HG03432 (cell line): ENCODE measurements around the gene VPS35.
"Not testable (repeated sequence)": the region's sequence is repeated elsewhere in the genome, so short reads cannot be mapped to it uniquely, and the experiment has no call there.

Source experiments
- ATAC-seq: cut with Tn5 transposase; IDR thresholded peaks from one replicate; pipeline ENCODE4 v1.9.1; 2021; ENCODE audit warnings: mild to moderate bottlenecking, moderate library complexity; ENCODE audit not compliant: unreplicated experiment

The VPS35 gene

DNA sequence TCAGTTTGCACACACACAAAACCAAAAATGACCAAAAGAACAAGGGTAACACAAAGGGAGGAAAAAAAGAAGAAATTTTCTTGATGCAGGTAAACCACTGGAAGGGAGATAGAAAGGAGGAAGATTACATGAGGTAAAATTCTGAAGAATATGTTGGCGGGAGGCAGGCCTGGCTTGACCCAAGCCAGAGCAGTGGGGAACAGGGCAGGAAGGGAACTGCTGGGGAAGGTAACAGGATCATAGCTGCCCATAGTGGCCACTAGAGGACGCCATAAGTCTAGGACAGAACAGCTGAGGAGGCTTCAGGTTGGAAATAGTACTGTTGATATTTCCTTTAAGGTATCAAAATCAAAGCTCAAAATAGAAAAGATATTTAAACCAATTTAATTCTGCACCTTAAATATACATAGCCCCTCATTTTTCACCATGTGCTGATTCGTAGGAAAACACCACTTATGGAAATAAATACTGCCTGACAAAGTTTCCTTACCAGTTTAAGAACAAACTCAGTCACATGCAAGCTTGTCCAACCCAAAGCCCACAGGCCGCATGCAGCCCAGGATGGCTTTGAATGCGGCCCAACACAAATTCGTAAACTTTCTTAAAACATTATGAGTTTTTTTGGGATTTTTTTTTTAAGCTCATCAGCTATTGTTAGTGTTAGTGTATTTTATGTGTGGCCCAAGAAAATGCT is 15.5 kb downstream of the VPS35 start:
- peak; percentile 87 for ATAC-seq

DNA sequence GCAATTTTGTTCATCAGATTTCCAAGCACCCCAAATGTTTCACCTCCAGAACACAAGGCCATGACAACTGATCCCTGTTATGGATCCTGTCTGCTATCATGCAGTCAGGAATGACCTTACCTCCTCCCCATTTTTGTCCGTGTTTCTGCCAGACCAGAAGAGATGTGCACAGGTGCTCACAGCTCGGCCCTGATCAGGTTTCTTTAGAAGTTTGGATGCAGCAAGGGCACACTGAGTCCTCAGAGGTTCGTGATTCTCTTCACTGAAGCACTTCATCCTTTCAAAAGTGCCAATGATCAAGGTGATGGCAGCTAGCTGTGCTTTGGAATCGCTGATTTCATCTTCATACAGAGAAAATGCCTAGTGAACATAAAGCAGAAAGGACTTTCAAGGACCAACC is 26.9 kb downstream of the VPS35 start:
- no peak for ATAC-seq

DNA sequence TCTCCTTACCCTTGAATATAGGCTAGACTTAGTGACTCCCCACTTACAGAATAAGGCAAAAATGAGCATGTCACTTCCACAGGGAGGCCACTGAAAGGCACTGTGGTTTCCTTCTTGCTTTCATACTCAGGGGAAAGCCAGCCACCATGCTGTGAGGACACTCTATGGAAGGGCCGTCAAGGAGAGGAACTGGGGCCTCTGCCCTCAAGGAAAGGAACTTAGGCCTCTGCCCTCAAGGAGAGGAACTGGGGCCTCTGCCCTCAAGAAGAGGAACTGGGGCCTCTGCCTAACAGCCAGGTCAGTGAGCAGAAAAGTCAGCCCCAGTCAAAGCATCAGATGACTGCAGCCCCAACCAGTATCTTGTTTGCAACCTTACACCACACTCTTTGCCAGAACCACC is 30.1 kb downstream of the VPS35 start:
- ATAC-seq, result peak; percentile 95

DNA sequence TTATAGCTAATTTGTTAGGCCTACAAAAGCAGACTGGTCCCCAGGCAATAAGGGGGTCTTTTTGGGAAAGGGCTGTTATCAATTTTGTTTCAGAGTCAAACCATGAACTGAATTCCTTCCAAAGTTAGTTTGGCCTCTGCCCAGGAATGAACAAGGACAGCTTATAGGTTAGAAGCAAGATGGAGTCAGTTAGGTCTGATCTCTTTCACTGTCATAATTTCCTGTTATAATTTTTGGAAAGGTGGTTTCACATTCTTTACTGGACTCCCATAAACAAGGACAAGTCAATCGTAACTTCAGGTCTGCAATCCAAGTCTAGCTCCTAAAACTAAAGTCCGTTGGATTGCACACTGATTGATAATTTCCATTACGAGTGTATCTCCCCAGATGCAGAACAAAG is 37.7 kb downstream of the VPS35 start:
- no peak for ATAC-seq

DNA sequence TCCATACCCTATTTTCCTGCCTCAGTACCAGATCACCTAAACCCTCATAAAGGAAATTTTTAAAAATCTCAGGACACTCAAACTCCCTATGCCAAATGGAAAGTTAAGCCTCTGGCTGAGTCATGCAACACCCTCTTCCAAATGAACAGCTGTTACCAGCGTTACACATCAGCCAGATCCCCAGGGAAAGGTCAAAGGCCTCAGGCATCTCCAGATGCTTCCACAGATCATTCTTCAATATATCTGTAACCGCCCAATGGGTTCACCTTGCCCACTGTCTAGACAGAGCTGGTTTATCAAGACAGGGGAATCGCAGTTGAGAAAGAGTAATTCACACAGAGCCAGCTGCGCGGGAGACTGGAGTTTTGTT is 38.7 kb downstream of the VPS35 start:
- no peak for ATAC-seq

DNA sequence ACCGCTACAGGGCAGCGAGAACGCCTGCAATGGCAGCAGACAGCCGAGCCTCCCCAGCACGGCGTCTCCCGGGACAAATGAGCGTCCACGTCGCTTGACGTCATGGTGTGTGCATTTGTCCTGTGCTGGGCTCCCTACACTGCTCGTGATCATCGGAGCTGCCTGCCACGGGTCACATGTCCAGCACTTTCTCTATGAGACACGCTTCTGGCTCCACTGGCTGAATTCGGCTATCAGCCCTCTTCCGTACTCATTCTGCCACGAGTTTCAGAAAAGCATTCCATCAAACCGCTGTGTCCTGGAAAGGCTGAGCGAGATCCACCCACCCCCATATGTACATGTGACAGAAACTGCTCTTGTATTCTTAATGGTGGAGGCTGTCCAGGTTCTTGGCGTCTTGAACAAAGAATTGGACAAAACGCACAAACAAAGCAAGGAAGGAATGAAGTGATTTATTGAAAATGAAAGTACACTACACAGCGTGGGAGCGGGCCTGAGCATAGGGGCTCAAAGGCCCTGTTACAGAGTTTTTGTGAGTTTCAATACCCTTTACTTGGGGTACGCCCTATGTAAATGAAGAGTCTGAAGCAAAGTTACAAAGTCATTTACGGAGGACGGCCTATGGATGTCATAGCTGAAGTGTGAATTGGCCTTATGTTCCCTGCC is 39.3 kb downstream of the VPS35 start:
- ATAC-seq, result no peak

DNA sequence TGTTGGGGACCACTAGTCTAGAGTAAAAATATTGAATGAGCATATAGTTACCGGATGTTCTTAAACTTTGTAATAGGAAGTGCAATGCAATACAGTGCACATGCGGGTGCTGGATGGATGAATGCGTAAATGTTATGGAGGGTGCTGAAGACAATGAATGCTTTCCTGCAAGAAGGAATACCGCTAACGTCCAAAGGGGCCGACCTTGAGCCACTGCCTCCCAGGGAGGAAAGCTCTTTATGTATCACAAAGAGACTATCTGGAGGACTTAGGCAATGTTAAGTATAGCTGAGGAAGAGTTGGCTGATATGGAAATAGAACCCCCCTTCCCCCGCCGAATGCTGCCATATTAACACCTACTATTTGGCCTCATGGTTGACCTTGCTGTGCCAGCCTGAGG is 40.3 kb downstream of the VPS35 start:
- ATAC-seq, result no peak

DNA sequence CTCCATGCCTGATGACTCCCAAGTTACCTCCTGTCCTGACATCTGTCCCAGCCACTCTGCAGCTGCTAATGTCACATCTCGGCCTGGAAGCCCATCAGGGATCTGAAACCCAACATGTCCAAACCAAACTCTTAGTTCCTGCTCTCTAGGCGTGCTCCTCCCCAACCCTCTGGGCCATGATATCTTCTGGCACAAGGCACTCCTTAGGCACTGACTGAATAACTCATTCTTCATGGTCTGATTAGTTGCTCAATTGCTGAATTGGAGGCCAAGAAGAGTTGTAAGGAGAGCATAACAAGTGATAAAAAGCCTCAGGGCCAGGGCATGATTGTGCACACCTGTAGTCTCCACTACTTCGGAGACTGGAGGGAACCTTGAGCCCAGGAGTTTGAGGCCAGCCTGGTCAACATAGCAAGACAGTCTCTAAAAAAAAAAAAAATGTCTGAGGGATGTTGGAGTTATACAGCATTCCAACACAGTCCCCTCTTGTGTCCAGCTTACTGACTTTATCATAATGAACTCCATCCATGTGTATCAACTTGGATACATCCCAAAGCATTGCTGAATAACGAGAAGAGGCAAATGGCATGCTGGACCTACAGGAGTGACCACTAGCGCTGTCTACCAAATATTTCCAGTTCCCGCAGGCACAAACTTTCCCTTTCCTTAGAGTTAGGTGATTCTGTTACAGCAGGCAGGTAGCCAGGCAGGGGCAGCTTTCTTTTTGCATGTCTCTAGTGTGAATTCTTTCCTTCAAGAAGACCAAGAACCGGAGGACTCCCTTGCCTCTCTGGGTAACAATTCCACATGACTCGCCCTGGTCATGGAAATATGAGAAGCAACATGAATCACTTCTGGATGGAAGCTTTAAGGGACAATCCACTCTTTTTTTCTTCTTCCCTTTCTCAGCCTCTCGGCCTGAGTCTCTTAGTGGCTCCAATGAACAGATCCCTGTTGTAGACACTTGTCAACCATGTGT is 49.7 kb downstream of the VPS35 start:
- no peak for ATAC-seq

DNA sequence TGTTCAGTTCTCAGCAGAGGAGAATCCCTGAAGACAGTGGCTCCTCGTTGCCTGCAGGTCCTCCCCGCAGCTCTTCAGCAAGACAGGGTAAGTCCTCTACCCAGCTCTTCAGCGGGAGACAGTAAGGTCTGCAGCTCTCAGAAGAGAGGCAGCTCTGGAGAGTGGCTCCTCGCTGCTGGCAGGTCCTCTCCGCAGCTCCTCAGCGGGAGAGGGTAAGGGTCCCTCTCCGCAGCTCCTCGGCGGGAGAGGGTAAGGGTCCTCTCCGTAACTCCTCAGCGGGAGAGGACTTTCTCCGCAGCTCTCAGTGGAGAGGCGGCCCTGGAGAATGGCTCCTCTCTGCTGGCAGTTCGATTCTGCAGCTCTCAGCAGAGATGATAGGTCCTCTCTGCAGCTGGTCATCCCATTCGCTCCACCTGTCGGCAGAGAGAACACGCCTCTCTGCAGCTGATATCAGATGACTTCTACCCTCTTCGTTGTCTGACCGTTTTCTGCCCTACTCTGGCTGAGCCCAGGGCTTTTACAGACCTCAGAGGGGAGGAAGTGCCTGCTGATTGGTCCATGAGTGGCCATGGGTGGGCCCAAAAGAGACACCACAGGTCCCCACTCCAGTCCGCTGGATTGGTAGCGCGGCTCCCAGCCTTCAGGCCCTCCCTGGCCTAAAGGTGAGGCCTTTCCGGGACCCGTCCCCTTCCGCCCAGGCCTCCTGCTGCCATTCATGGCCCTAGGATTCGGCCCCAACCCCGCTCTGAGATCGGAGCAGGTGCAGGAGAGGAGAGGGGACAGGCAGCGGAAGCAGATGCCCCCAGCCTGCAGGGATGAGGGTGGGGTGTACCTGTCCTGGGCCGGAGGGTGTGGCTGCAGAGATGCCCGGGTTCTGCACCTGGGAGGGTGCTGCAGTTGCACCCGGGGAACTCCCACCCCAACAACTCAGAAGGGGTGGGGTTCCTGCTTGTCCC is 55.9 kb downstream of the VPS35 start:
- ATAC-seq, result no peak

DNA sequence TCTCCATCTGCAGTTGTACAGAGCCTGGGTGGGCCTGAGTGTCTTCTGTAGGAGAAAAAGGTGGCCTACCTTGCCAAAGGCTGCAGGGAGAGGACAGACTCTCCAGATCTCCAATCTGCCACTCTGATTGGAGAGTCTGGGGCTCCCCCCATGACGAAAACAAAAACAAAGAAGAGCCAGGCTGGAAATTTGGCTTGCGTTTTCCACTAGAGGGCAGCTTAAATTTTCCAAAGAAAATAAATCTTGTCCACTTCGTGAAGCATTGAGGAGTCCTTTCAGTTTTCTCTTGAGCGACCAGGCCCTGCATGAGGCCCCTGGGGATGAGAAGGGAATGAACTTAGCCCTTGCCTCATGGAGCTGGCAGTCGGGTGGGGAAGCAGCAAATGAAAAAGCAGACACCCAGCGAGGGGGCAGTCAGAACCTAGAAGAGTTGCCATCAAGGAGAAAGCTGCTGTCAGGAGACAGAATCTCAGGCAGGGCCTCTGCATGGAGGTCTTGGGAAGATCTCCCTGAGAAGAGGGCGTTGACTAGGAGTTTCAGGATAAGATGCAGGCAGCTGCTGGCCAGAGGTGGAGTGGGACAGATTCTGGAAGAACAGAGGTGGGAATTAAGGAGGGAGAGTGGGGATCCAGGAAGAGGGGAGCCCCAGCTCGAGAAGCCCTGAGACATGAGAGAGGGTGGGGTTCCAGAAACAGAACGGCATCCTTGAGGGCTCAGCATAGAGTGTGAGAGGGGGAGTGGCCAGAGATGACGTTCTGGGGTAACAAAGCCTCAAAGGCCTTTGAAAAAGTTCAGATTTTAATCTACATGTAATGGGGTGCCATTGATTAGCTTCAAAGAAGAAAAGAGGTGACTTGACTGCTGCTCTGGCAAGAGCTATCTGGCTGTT is 59.4 kb downstream of the VPS35 start:
- no peak for ATAC-seq

DNA sequence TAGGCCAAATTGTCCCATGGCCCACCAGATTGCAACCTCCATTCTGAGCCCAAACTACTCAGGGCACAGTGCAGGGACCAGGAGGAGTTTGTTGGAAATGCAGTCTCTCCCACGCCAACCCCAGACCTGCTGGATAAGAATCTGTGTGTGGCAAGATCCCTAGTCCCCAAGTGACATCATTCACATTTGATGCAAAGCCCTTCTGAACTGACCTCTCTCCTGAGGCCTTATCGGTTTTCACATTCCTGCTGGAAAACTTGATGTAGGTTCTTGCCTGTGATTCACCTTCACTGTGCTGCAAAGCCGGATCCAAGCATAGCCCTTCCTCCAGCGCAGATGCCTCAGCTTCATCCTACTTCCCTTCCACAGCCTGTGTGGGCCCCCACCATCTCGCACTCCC is 61.2 kb downstream of the VPS35 start:
- no peak for ATAC-seq

DNA sequence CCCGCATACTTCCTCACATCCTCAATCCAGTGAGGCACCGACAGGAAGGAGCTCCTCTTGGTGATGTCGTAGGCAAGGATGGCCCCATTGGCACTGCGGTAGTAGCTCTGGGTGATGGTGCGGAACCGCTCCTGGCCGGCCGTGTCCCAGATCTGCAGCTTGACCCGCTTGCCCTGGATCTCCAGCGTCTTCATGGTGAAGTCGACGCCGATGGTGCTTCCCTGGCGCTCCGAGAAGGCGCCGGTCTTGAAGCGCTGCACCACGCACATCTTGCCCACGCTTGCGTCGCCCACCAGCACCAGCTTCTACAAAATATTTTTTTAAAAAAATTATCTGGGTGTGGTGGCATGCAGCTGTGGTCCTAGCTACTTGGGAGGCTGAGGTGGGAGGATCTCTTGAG is 62.3 kb downstream of the VPS35 start:
- ATAC-seq, result not testable (repeated sequence)

DNA sequence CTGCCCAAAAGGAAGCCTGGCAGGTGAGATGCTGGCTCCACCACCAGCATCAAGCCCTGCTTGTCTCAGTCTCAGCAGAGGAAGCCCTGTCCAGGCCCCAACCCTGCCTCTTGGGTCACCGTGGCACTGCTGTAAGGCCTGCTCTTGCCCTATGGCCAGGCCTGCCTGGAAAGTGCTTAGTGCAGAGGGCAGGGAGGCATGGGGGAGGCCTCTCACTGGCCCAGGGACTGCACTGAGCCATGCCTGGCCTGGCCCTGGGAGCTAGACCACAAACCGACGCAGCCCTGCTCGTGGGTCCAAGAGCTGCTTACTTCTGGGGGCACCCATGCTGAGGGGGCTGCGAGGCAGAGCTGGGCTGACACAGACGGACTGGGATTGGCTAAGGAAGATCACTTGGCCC is 64.1 kb downstream of the VPS35 start:
- not testable (repeated sequence) for ATAC-seq

DNA sequence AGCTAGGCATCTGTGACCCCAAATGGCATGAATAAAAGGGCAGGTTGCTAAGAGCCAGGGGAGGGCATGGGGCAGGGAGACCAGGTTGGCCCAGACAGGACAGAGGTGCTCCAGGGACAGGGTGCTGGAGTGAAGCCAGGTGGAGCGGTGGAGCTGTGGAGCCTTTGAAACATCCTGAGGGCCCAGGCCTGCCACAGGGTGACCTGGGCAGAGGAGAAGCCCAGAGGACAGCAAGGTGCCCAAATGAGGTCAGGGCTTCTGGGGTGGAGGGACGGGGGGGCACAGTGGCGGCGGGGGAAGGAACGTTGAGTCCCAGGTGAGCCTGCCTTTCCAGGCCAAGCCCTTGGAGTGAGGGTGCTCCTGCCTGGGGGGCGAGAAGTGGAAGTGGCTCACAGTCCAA is 65.3 kb downstream of the VPS35 start:
- not testable (repeated sequence) for ATAC-seq

DNA sequence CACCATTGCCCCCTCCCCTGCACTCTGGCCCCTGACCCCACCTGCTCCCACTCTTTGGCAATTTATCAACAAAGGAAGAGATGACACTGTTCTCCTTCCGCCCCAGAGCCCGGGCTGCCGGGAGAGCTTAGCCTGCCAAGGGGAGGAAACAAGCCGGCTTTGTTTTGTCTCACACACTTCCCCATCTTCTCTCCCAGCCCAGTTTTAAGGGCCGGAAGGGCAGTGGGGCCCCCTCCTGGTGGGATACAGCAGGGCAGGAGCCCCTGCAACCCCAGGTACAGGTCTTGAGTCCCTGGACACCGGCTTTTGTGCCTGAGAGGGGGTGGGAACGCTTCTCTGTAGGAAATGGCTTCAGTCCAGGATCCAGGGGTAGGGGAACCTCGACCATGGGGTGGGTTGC is 65.7 kb downstream of the VPS35 start:
- ATAC-seq, result not testable (repeated sequence)

DNA sequence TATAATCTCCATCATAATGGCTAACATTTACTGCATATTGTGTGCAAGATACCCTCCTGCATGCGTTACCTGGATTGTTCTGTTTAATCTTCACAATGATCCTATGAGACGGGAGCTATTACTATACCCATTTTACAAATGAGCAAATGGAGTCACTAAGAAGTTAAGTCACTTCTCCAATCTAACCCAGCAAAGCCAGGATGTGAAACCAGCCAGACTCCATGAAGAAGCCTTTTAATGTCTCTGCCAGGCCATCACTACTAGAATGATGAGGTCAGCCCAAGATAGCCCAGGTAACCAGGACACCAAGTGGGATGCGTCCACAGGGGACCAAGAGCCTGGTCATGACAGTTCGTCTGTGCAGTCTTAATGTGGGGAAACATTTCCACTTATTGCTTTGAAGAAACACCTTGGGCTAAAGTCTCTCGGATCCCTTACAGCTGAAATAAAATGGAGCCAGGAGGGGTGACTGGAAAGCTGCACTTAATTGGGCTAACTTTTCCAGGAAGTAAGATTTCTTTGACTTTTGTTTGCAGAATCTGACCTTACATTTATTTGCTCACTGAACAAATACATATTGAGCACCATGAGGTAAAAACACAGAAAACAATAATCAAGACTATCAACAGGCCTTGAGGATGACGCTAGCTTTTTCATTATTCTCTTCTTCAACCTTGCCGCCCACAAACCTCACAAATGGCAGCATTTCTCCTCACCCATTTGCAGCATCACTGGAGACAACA is 66.9 kb downstream of the VPS35 start:
- ATAC-seq, result no peak

DNA sequence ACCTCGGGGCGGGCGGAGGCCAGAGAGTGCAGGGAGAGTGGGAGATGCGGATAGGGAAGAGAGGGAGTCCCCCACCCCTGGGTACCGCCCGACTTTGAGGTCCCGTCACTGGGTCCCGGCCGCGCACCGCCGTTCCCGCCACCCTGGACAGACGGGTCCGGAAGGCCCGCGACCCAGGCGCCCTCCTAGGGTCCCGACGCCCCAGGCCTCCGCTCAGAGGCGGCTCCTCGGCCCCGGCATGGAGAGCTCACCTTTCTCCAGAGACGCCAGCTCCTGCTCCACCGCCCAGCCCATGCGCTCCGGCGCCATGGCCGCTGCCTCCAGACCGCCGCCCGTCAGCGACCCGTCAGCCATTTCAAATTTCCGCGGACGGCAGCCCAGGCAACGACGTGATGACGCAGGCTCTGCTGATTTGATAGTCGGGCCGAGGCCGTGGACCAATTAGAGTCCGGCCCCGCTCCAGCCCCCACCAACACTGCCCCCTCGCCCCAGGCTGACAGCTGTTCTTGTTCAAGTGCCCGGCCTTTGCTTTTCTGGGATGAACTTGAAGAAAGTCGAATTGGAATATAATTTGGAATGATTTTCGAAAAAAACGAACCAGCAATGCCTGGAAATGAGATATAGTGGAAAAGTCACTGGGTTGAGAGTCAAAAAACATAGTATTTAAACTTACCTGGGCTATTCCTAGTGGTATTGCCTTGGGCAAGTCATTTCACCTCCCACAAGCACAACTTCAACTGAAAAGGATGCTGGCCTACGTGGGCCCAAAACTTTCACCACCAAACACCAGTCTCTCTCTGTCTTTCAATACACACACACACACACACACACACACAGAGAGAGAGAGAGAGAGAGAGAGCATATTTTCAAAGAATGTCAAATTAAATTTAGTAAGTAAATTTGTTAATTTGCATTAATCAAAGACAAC is 67.7 kb downstream of the VPS35 start, which contains the start of gene SHCBP1:
Gene SHCBP1, minus strand, starts transcription at position 374 of the 928 bp plus-strand sequence. Its CDS starts 20 bp downstream, at position 354.
- peak; percentile 94 for ATAC-seq
